Tibial nerve (tissue), 4 donors: ENCODE measurements around the gene TMEM62. TPM values are rescaled to one million over a fixed set of nuclear protein-coding genes. Genes with fewer than 3 reads are reported as not detected.

Experiments used
- DNase-seq, 2 donors: peaks; one replicate each; pipeline ENCODE4 v3.0.0-alpha.2; 2019; ENCODE audit warnings: low spot score in 2 of 2
- H3K27ac ChIP-seq, 4 donors: fragments of 200-600 bp; sonication (generic) in 3 of 4; one replicate each; pipeline ENCODE4 v1.5.1; 2017 to 2019; ENCODE audit warnings: mild to moderate bottlenecking in 1 of 4
- H3K27me3 ChIP-seq, 2 donors: fragments of 200-600 bp; sonication (generic) in 1 of 2; one replicate each; pipeline versions ENCODE4 v1.5.1 to v1.6.0; 2017 to 2019
- H3K36me3 ChIP-seq, 3 donors: fragments of 200-600 bp; sonication (generic); one replicate each; pipeline ENCODE4 v1.5.1; 2018 to 2019
- H3K4me1 ChIP-seq, 4 donors: fragments of 200-600 bp; sonication (generic) in 3 of 4; one replicate each; pipeline ENCODE4 v1.5.1; 2017 to 2019
- H3K4me3 ChIP-seq, 4 donors: fragments of 200-600 bp; sonication (generic) in 3 of 4; one replicate each; pipeline ENCODE4 v1.5.1; 2017 to 2019; ENCODE audit warnings: mild to moderate bottlenecking in 1 of 4, moderate library complexity in 1 of 4
- H3K9me3 ChIP-seq, 4 donors: fragments of 200-600 bp; sonication (generic) in 3 of 4; one replicate each; pipeline ENCODE4 v1.5.1; 2017 to 2019
- EP300 ChIP-seq, 2 donors: sonication (generic); formaldehyde crosslinking; IDR thresholded peaks; one replicate each; pipeline ENCODE4 v1.6.1; 2017; ENCODE audit warnings: antibody characterized with exemption in 2 of 2, mild to moderate bottlenecking in 1 of 2
- POLR2A ChIP-seq, 2 donors: fragments of 450-650 bp; IDR thresholded peaks; one replicate each; pipeline ENCODE4 v1.6.1; 2017; ENCODE audit warnings: antibody characterized with exemption in 2 of 2, mild to moderate bottlenecking in 2 of 2, moderate library complexity in 2 of 2
- WGBS, 2 donors: methylation state at CpG; one replicate each; pipeline ENCODE4 v1.1.5; 2018; 5-methylcytosine and 5-hydroxymethylcytosine counted together
- total RNA-seq, 4 donors: library from RNA; depleted of rRNA; stranded (reverse); fragments of >200 nt; gene quantifications; one replicate each; pipeline ENCODE4 v1.1.0, GENCODE V29; 2016
- TF ChIP-seq, protein P1 (sequence below), 5 experiments: fragments of 200-600 bp in 3 of 5; fragments of 450-650 bp in 2 of 5; sonication (generic) in 3 of 5; IDR thresholded peaks; one replicate each; pipeline ENCODE4 v1.5.1; 2016 to 2019; ENCODE audit warnings: antibody characterized with exemption in 5 of 5, mild to moderate bottlenecking in 3 of 5, moderate library complexity in 2 of 5

TMEM62 gene
- total RNA-seq, 4 donors from 2014 or later = 19.5 to 49.8 (median 35.6) TPM

DNA sequence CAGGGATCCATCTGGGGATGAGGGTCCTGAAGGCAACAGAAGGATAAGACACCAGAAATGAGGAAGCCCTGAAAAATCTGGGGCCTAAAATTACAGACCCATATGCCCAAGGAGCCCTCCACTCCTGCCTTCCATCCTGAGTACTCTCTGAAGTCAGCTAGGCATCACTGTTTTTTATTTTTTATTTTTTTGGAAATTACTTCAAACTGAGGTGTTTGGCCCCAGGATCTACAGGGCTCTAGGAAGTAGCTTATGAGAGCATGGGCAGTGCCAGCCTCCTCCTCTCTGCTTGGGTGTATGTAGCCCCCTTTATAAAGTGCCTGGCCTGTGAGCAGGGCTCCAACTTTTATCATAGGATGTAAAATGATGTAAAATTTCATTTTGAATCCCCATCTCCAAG lies 79.6 kb downstream of the TMEM62 start:
- no peak for DNase-seq

DNA sequence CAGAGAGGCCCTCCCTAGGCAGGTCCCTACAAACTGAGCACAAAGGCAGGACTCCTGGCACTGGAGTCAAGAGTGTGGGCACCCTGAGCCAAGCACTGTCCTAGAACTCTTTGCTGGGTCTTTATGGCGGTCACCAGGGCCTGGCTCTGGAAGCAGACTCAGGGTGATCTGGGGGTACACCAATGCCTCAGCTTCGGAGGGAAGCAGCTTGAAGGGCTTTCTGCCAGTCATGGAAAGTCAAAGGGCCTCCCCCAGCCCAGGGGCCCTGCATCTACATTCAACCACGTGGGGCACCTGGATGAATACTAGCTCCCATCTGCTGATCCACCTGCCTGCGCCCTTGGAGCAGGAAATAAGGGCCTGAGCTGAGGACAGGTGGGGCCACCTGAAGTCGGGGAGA lies 80.1 kb downstream of the TMEM62 start:
- TF ChIP-seq POLR2A (IDR thresholded peaks at IDR 0.05) (no peak), EP300 (IDR thresholded peaks at IDR 0.05) (no peak)
- TF ChIP-seq, protein P1, sequence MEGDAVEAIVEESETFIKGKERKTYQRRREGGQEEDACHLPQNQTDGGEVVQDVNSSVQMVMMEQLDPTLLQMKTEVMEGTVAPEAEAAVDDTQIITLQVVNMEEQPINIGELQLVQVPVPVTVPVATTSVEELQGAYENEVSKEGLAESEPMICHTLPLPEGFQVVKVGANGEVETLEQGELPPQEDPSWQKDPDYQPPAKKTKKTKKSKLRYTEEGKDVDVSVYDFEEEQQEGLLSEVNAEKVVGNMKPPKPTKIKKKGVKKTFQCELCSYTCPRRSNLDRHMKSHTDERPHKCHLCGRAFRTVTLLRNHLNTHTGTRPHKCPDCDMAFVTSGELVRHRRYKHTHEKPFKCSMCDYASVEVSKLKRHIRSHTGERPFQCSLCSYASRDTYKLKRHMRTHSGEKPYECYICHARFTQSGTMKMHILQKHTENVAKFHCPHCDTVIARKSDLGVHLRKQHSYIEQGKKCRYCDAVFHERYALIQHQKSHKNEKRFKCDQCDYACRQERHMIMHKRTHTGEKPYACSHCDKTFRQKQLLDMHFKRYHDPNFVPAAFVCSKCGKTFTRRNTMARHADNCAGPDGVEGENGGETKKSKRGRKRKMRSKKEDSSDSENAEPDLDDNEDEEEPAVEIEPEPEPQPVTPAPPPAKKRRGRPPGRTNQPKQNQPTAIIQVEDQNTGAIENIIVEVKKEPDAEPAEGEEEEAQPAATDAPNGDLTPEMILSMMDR (IDR thresholded peaks at IDR 0.05) = no peak
- no peaks in the 10 kb centered on the region for H3K36me3 ChIP-seq
- no peak overlapping the region for H3K27ac ChIP-seq
- H3K27me3 ChIP-seq = no peaks in the 10 kb centered on the region
- H3K4me3 ChIP-seq = no peak overlapping the region
- H3K9me3 ChIP-seq = peaks cover 0 to 3% (median 0%) of the 10 kb centered on the region in 4 donors
- 88% methylated on average over 5 of the region's 5 CpGs for WGBS, 2 donors
- DNase-seq = no peak
- H3K4me1 ChIP-seq = no peaks in the 10 kb centered on the region

More for the DNA sequence above, 79.6 kb downstream of the TMEM62 start:
- peaks cover 0 to 3% (median 0%) of the 10 kb centered on the region in 4 donors for H3K9me3 ChIP-seq
- no peaks in the 10 kb centered on the region for H3K36me3 ChIP-seq
- no peaks in the 10 kb centered on the region for H3K27me3 ChIP-seq
- H3K27ac ChIP-seq = no peak overlapping the region
- no peaks in the 10 kb centered on the region for H3K4me1 ChIP-seq
- TF ChIP-seq EP300 (IDR thresholded peaks at IDR 0.05) (no peak), POLR2A (IDR thresholded peaks at IDR 0.05) (no peak)
- TF ChIP-seq, protein P1 (IDR thresholded peaks at IDR 0.05) = no peak
- no peak overlapping the region for H3K4me3 ChIP-seq

DNA sequence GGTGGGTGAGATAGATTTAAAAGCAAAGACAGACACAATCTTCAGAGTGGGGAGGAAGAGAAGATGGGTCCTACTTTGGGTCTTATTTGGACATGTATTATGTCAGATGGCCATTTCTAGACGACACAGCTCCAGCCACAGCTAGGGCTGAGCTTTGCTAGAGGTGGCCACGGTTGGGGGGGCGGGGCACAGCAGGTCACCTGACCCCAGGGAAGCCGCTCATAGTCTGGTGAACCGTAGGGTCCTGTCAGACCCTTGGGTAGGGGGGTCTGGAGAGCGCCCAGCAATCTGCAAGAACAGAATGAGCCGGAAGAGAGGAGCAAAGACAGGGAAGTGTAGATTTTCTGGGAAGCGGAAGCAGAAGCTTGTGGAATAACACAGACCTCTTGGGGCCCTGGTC lies 80.8 kb downstream of the TMEM62 start:
- Histone ChIP-seq H3K36me3 (no peaks in the 10 kb centered on the region), H3K4me1 (no peaks in the 10 kb centered on the region), H3K4me3 (no peak overlapping the region), H3K27me3 (no peaks in the 10 kb centered on the region), H3K9me3 (peaks cover 0 to 3% (median 0%) of the 10 kb centered on the region in 4 donors), H3K27ac (no peak overlapping the region)
- TF ChIP-seq EP300 (IDR thresholded peaks at IDR 0.05) = no peak
- 59 to 61% methylated on average over 8 of the region's 8 CpGs for WGBS, 2 donors
- DNase-seq = no peak

DNA sequence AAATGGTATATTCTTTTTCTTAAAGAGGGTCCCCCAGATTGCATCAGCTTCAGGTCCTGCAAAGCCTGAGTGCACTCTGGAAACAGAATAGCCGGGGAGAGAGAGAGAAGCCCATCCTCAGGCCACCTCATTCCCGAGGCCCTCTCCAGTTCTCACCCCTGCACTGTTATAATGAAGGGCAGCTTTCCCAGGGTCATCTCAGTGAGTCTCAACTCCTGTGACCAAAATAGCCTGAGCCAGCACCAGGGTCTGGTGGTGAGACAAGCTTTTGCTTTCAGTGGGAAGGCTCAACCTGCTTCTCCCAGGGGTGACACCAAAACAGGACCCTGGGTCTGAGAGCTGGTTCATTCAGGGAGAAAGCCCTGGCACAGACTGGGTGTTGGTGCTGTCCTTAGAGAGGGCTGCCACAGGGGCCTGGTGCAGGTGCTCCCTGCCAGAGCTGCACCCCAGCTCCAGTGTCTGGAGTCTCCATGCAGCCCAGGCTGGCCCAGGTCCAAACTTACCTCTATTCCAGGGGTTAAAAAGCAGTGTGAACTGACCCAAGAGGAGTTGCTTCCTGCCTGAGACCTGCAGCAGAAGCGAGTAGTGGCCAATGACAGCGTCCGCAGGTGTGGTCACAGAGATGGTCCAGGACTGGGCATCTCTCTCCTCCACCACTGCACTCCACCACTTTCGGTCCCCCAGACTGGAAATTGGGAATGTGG lies 81.4 kb downstream of the TMEM62 start:
- H3K27me3 ChIP-seq = no peaks in the 10 kb centered on the region
- TF ChIP-seq EP300 (IDR thresholded peaks at IDR 0.05) = no peak
- TF ChIP-seq POLR2A (IDR thresholded peaks at IDR 0.05) = no peak
- TF ChIP-seq, protein P1 (IDR thresholded peaks at IDR 0.05) = no peak
- peaks cover 0 to 3% (median 0%) of the 10 kb centered on the region in 4 donors for H3K9me3 ChIP-seq
- 83 to 87% methylated on average over 4 to 6 of the region's 6 CpGs for WGBS, 2 donors
- no peaks in the 10 kb centered on the region for H3K36me3 ChIP-seq
- H3K4me3 ChIP-seq = no peak overlapping the region
- H3K4me1 ChIP-seq = no peaks in the 10 kb centered on the region
- H3K27ac ChIP-seq = no peak overlapping the region
- no peak for DNase-seq

DNA sequence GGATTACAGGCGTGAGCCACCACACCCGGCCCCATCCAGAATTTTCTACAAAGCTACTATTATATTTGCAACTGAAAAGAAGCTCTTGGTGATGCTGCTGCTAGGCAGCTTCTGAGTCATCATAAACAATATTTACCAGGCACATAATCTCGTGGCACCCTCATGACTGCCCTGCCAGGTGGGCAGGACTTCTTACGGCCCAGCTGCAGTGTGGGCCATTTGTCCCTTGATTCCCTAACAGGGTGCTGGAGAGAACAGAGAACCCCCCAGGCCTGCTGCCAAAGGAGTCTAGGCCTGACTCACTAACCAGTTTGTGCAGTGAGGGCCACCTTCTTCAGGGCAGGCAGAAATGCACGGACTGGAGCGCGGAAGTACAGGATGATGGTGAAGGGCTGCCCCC lies 82.6 kb downstream of the TMEM62 start:
- no peak for DNase-seq
- TF ChIP-seq, protein P1 (IDR thresholded peaks at IDR 0.05) = no peak
- TF ChIP-seq EP300 (IDR thresholded peaks at IDR 0.05) (no peak), POLR2A (IDR thresholded peaks at IDR 0.05) (no peak)
- no peak overlapping the region for H3K27ac ChIP-seq
- H3K4me3 ChIP-seq = no peak overlapping the region
- 77 to 78% methylated on average over 6 to 7 of the region's 7 CpGs for WGBS, 2 donors
- no peaks in the 10 kb centered on the region for H3K4me1 ChIP-seq
- no peaks in the 10 kb centered on the region for H3K36me3 ChIP-seq
- H3K9me3 ChIP-seq = peaks cover 0 to 3% (median 0%) of the 10 kb centered on the region in 4 donors
- H3K27me3 ChIP-seq = no peaks in the 10 kb centered on the region
